Measurements from ENCODE around the gene PIK3C2G.

Gene PIK3C2G

DNA sequence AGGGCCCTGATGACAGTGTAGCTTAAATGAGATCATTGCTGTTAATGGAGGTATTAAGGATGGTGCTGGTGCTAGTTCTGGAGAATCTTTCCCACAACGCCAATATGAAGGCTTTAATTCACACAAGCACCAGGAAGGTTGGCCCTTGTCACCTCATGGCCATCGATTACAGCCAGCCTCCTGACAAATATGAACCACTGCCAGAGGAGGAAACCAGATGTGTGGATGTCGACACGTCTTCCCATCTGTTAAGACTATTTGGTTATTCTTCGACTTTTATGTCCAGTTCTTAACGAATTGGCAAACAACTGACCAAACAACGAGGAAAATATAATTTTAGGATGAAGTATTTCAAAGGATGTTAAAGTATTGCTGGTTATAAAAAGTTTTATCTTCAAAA, 79.5 kb downstream of the PIK3C2G start:
- no peak for DNase-seq (ENCODE audit: low read depth)

GRCh38 chr12:18343708-18344107, 82.4 kb downstream of the PIK3C2G start:
- no peak for DNase-seq (ENCODE audit: low read depth)

DNA sequence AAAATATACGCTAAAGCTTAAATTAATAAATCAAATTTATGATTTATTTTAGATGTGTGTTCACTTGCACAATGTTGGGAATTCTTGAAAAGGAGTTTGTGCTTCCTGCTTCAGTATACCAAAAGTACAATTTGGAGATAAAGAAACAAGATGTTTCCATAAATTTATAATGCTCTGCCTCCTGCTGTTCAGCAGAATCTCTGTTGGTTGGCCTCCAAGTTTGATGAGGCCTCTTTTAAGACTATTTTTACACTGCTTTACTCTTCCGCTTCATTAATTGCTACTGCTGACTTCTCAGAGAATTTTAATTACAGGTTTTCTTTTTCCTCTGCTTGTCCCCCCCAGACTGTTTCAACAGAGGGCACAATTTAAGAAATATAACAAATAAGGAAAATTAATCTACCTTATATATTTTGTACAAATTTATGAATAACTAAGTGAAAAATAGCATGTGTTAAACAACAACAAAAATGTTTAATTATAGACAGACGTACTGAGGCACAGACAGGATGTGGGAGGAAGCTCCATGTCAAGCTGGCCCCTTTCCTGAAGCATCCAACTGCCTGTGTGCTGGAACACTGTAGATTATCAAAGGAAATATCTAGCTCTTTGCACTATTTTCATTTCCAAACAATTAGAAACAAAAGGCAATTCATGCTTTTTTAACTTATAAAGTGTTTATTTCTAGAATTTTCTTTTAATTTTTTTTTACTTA, 83.9 kb downstream of the PIK3C2G start:
- DNase-seq (ENCODE audit: low read depth) = no peak

DNA sequence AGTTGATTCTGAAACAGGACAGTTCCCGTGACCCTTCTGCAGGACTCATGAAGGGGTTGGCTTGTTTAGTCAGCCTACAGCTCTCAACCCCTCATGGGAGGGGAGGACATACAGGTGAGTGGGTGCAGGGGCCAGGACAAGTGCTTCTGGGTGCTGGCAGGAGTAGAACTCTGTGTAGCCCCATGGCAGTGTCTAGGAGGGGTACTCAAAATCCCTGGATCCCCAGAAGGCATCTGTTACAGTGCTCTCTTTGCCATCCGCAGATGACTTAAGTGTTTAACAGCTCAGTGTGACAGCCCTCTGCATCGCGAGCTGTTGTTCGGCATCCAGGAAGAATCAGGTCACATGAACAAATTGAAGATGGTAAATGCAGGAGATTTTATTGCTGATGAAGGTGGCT, 91.0 kb downstream of the PIK3C2G start:
- no peak for DNase-seq (ENCODE audit: low read depth)

- DNase-seq (ENCODE audit: low read depth) = no peak
Measured at GRCh38 chr12:18355429-18355828, 94.1 kb downstream of the PIK3C2G start.

DNA sequence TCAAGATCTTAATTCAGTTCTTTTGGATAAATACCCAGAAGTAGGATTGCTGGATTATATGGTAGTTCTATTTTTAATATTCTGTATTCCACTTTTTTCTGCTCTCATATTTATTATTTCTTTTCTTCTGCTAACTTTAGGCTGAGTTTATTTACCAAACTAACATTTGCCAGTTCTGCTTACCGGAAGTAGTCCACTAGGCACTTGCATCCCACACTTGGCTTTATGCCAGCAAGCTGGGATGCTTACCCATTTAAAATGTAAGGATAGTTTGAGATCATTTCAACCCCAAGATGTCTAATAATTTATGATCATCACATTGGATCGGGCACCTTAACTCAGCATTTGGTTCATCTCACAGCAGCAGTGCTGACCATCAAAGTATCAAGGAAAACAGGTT, 96.8 kb downstream of the PIK3C2G start:
- DNase-seq (ENCODE audit: low read depth) = no peak

GRCh38 chr12:18358930-18359329, 97.6 kb downstream of the PIK3C2G start:
- no peak for DNase-seq (ENCODE audit: low read depth)

GRCh38 chr12:18361433-18361832, 100.1 kb downstream of the PIK3C2G start:
- DNase-seq (ENCODE audit: low read depth) = no peak

DNA sequence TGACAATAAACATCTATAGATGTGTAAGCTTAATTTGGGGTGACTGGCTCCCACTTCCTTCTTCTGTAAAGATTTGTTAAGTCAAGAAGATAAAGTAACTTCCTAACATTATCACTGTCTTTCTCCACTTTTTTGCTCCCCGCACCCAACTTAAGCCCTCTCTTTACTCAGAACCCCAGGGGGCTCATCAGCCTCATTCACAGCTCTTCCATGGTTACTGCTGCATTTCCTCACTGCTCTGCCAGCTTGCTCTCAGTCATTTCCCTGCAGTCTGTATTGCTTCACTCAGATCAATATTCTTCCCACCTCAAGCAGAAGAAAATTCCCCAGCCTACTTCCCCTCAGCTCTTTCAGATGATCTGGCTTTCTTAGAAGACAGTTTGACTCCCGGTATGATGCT, 102.0 kb downstream of the PIK3C2G start:
- no peak for DNase-seq (ENCODE audit: low read depth)

DNA sequence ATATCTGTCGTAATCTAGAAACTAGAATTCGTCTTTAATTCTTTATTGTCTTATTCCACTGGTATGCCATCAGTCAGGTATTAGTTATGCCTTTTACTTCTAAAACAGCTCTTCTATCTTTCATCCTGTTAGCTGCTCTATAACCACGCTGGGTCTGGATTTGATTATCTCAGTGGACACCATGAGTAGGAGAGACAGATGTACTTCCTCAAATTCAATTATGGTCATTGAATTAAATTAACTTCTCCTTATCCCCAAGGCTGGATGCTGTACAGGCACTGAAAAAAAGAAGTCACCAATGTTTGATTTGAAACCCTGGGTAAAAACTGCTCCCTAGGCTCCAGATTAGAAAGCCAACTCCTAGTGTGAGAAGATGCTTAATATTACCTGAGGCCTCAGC, 107.3 kb downstream of the PIK3C2G start:
- no peak for DNase-seq (ENCODE audit: low read depth)

DNA sequence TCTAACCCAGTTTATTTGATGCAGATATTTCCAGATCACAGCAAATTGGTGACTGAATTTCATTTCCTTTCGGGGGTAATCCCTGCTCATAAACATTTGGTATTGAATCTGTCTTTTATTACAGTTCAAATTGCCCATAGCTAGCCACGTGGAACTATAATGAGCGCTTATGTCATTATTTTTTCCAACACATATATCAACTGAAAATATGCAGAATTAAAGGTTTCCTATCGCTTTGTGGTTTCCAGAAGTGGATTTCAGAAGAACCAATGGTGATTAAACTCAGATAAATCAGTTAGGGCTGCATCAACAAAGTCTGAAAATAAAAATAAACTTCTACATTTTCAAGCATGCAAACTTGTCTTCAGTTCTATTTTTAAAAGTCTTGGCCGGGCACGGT, 111.9 kb downstream of the PIK3C2G start:
- DNase-seq (ENCODE audit: low read depth) = no peak

GRCh38 chr12:18375131-18375530, 113.8 kb downstream of the PIK3C2G start:
- no peak for DNase-seq (ENCODE audit: low read depth)

GRCh38 chr12:18375583-18375982, 114.3 kb downstream of the PIK3C2G start:
- DNase-seq (ENCODE audit: low read depth) = no peak

- DNase-seq (ENCODE audit: low read depth) = no peak
Measured at GRCh38 chr12:18382236-18382885, 121.0 kb downstream of the PIK3C2G start.

DNA sequence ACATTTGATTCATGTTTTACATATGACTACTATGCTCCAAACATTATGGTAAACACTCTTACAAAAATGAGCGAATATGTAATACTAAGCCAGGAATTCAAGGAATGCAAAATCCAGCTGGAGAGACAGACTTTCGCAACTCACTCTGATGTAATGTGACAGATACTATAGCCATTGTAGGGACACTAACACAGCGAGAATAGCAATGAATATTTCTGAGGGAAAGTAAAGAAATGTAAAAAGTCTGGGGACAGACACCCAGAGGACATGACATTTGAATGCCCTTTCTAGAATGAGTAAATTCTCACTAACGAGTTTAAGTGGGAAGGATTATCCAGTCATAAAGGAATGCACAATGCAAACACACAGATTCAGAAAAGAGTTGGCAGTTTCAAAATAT, 121.9 kb downstream of the PIK3C2G start:
- no peak for DNase-seq (ENCODE audit: low read depth)

DNA sequence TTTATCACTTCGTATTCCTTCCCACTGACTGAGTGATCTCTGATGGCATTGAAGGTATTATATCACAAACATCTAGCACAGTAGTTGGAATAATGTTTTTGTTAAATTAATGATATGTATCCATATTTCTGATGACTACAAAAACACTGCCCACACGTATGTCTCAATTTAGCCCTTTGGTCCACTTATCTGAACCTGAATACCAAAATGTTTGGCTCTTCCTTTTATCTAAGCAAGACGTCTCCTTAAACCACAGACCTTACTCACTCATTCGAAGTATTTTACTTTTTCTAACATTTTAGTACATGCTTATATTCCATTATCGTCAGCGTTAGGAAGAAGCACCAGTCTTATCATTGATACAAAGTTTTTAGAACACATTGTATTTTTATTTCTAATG, 126.4 kb downstream of the PIK3C2G start:
- DNase-seq (ENCODE audit: low read depth) = no peak

- DNase-seq (ENCODE audit: low read depth) = no peak
Measured at GRCh38 chr12:18389820-18390219, 128.5 kb downstream of the PIK3C2G start.

DNA sequence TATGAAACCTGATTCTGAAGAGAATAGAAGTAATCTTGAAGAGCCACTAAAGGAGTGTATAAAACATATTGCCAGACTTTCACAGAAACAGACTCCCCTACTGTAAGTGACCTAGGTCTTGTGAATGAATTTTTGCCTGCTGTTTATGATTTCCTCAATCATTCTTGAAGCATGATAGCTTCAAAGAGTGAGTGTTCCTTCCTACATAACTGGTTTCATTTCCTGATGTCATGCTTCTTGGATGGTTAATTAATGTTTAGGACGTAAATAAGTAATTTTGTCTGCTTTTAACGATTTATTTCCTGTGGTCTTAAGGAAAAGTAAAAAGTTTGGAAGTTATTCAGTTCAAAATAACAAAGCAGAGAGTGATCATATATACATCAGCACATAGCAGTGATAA, 129.8 kb downstream of the PIK3C2G start:
- no peak for DNase-seq (ENCODE audit: low read depth)

- no peak for DNase-seq (ENCODE audit: low read depth)
Measured at GRCh38 chr12:18394742-18395141, 133.4 kb downstream of the PIK3C2G start.

DNA sequence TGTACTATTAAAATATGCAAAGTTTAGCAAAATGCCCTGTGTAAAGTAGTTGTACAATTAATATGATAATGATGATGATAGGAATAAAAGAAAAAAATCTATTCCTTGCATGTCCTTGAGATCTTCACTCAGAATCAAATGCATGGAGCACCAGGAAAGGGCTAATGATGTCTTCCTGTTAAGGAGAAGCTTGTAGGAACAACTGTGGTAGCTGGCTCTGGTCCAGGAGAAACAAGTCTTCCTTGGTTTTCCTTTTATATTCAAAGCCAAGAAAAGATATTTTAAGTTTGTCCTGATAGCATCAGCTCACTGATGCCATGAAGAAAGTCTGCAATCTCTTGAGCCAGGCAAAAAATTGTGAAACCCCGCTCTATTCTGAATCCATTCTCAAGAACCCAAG, 138.9 kb downstream of the PIK3C2G start:
- DNase-seq (ENCODE audit: low read depth) = no peak

GRCh38 chr12:18402872-18403611, 141.7 kb downstream of the PIK3C2G start:
- DNase-seq (ENCODE audit: low read depth) = no peak

- DNase-seq (ENCODE audit: low read depth) = no peak
Measured at GRCh38 chr12:18411453-18411852, 150.1 kb downstream of the PIK3C2G start.

- no peak for DNase-seq (ENCODE audit: low read depth)
Measured at GRCh38 chr12:18414671-18415070, 153.4 kb downstream of the PIK3C2G start.

Measured in activated T-cell treated with anti-CD3 and anti-CD28 coated beads for 48 hours (primary cell).